CD1c-positive myeloid dendritic cell (primary cell): Measurements from ENCODE around the gene SERINC5.

Source experiments
- DNase-seq: peaks from one replicate; pipeline ENCODE4 v3.0.0-alpha.2; 2016; ENCODE audit errors: extremely low spot score

The SERINC5 gene

GRCh38 chr5:80103371-80103770 is 152.5 kb downstream of the SERINC5 start:
- DNase-seq, result peak; percentile 53

- no peak for DNase-seq
Observed at GRCh38 chr5:80101993-80102392, 153.9 kb downstream of the SERINC5 start.

- no peak for DNase-seq
Observed at GRCh38 chr5:80097451-80097850, 158.4 kb downstream of the SERINC5 start.

GRCh38 chr5:80094236-80094738 is 161.6 kb downstream of the SERINC5 start:
- no peak for DNase-seq

GRCh38 chr5:80093796-80094195 is 162.1 kb downstream of the SERINC5 start:
- DNase-seq, result no peak

GRCh38 chr5:80092486-80093107 is 163.3 kb downstream of the SERINC5 start:
- DNase-seq, result no peak

- DNase-seq, result peak; percentile 83
Observed at GRCh38 chr5:80091792-80092192, 164.1 kb downstream of the SERINC5 start.

- DNase-seq, result no peak
Observed at GRCh38 chr5:80090884-80091166, 165.0 kb downstream of the SERINC5 start.

GRCh38 chr5:80083101-80083890 is 172.6 kb downstream of the SERINC5 start:
- DNase-seq, result peak; percentile 79

- DNase-seq, result peak; percentile 65
Observed at GRCh38 chr5:80082731-80083100, 173.1 kb downstream of the SERINC5 start.

- DNase-seq, result no peak
Observed at GRCh38 chr5:80082281-80082680, 173.6 kb downstream of the SERINC5 start.

- no peak for DNase-seq
Observed at GRCh38 chr5:80078921-80079320, 176.9 kb downstream of the SERINC5 start.

- DNase-seq, result no peak
Observed at GRCh38 chr5:80077051-80077714, 178.7 kb downstream of the SERINC5 start.

GRCh38 chr5:80076131-80077050 is 179.5 kb downstream of the SERINC5 start:
- DNase-seq, result no peak

- DNase-seq, result no peak
Observed at GRCh38 chr5:80072103-80073073, 183.5 kb downstream of the SERINC5 start.

- DNase-seq, result no peak
Observed at GRCh38 chr5:80071510-80072021, 184.3 kb downstream of the SERINC5 start.

- peak; percentile 31 for DNase-seq
Observed at GRCh38 chr5:80070338-80071056, 185.4 kb downstream of the SERINC5 start.

- no peak for DNase-seq
Observed at GRCh38 chr5:80069918-80070318, 185.9 kb downstream of the SERINC5 start.

GRCh38 chr5:80069251-80069800 is 186.5 kb downstream of the SERINC5 start:
- no peak for DNase-seq
